Measurements from ENCODE around the gene KIF22. TPM values are rescaled to one million over a fixed set of nuclear protein-coding genes. Genes with fewer than 3 reads are reported as not detected.
"Not testable (repeated sequence)": the region's sequence is repeated elsewhere in the genome, so short reads cannot be mapped to it uniquely, and the experiment has no call there.

The KIF22 gene
- total and polyA plus RNA-seq, 3 experiments from 2014 or later, result 61.2 to 131 (median 118) TPM

- no peak overlapping the region for H3K27ac ChIP-seq (ENCODE audit: low read depth, low read length)
- ChIA-PET CTCF (no interaction called here), POLR2A (interaction anchor here (0.6 kb wide), 1 partner anchor 237 kb away, joined by 3 read pairs; no protein-coding TSS in a partner anchor)
- no peak overlapping the region for H3K27ac Mint-ChIP-seq
- no peaks in the 10 kb centered on the region for H3K9me3 Mint-ChIP-seq
- no peaks in the 10 kb centered on the region for H3K9me3 ChIP-seq (ENCODE audit: low read length)
- H3K36me3 Mint-ChIP-seq, result no peaks in the 10 kb centered on the region
- no peak for DNase-seq
- H3K4me1 ChIP-seq (ENCODE audit: insufficient read depth, low read length), result peaks cover 22% of the 10 kb centered on the region
- peaks cover 9 to 33% (median 19%) of the 10 kb centered on the region in 3 donors for H3K4me1 Mint-ChIP-seq
- no peaks in the 10 kb centered on the region for H3K27me3 Mint-ChIP-seq
- no peak overlapping the region for H3K4me3 Mint-ChIP-seq
- H3K4me3 ChIP-seq (ENCODE audit: low read length), result no peak overlapping the region
- no peaks in the 10 kb centered on the region for H3K36me3 ChIP-seq (ENCODE audit: insufficient read depth, low read length)
- H3K27me3 ChIP-seq (ENCODE audit: insufficient read depth, low read length, poor library complexity, severe bottlenecking), result no peaks in the 10 kb centered on the region
These were observed 32.5 kb upstream of the KIF22 start for GRCh38 chr16:29757950-29758466.

- H3K9me3 Mint-ChIP-seq, result no peaks in the 10 kb centered on the region
- CTCF ChIA-PET, result interaction anchor here (1.1 kb wide), 1 partner anchor 29 kb away, joined by 4 read pairs; the partner anchor contains the start of gene KIF22
- H3K27me3 Mint-ChIP-seq, result no peaks in the 10 kb centered on the region
- peaks cover 19% of the 10 kb centered on the region for H3K4me1 ChIP-seq (ENCODE audit: insufficient read depth, low read length)
- peaks cover 0 to 1% (median 0%) of the 10 kb centered on the region in 3 donors for H3K36me3 Mint-ChIP-seq
- H3K27ac Mint-ChIP-seq, result peak overlapping the region in 2 of 8 donors; percentile 33 to 65
- H3K9me3 ChIP-seq (ENCODE audit: low read length), result no peaks in the 10 kb centered on the region
- no peak for DNase-seq
- H3K27me3 ChIP-seq (ENCODE audit: insufficient read depth, low read length, poor library complexity, severe bottlenecking), result no peaks in the 10 kb centered on the region
- peaks cover 6 to 20% (median 10%) of the 10 kb centered on the region in 3 donors for H3K4me1 Mint-ChIP-seq
- no peak overlapping the region for H3K4me3 Mint-ChIP-seq
- H3K36me3 ChIP-seq (ENCODE audit: insufficient read depth, low read length), result no peaks in the 10 kb centered on the region
- POLR2A ChIA-PET, result interaction anchor here (0.5 kb wide), 1 partner anchor 101 kb away, joined by 3 read pairs; no protein-coding TSS in a partner anchor
- no peak overlapping the region for H3K27ac ChIP-seq (ENCODE audit: low read depth, low read length)
- H3K4me3 ChIP-seq (ENCODE audit: low read length), result no peak overlapping the region
These were observed 29.8 kb upstream of the KIF22 start for GRCh38 chr16:29760567-29761279.

- CTCF ChIA-PET, result interaction anchor here (1.0 to 1.1 kb wide), 2 partner anchors 29 to 47 kb away, joined by 4 read pairs; partner anchors contain the start of gene KIF22
- H3K36me3 Mint-ChIP-seq; H3K4me3 Mint-ChIP-seq; H3K27me3 Mint-ChIP-seq; H3K4me3 ChIP-seq (ENCODE audit: low read length); H3K27me3 ChIP-seq (ENCODE audit: insufficient read depth, low read length, poor library complexity, severe bottlenecking); H3K27ac Mint-ChIP-seq; H3K9me3 ChIP-seq (ENCODE audit: low read length); H3K27ac ChIP-seq (ENCODE audit: low read depth, low read length); H3K9me3 Mint-ChIP-seq; H3K36me3 ChIP-seq (ENCODE audit: insufficient read depth, low read length); POLR2A ChIA-PET: not testable (repeated sequence)
- peaks cover 19% of the 10 kb centered on the region for H3K4me1 ChIP-seq (ENCODE audit: insufficient read depth, low read length)
- DNase-seq, result peak in 1 of 5 donors; percentile 27
- H3K4me1 Mint-ChIP-seq, result peaks cover 6 to 20% (median 10%) of the 10 kb centered on the region in 3 donors
These were observed 29.3 kb upstream of the KIF22 start for GRCh38 chr16:29761280-29761651.

GRCh38 chr16:29761882-29762281, 28.7 kb upstream of the KIF22 start:
- no peak overlapping the region for H3K4me3 Mint-ChIP-seq
- H3K36me3 Mint-ChIP-seq, result peaks cover 0 to 1% (median 0%) of the 10 kb centered on the region in 3 donors
- Histone ChIP-seq H3K27ac (ENCODE audit: low read depth, low read length) (no peak overlapping the region), H3K4me1 (ENCODE audit: insufficient read depth, low read length) (peaks cover 17% of the 10 kb centered on the region), H3K36me3 (ENCODE audit: insufficient read depth, low read length) (no peaks in the 10 kb centered on the region), H3K27me3 (ENCODE audit: insufficient read depth, low read length, poor library complexity, severe bottlenecking) (no peaks in the 10 kb centered on the region), H3K9me3 (ENCODE audit: low read length) (no peaks in the 10 kb centered on the region), H3K4me3 (ENCODE audit: low read length) (no peak overlapping the region)
- H3K9me3 Mint-ChIP-seq, result no peaks in the 10 kb centered on the region
- DNase-seq, result peak in 1 of 5 donors; percentile 12
- H3K4me1 Mint-ChIP-seq, result peaks cover 4 to 15% (median 6%) of the 10 kb centered on the region in 3 donors
- POLR2A ChIA-PET, result no interaction called here
- H3K27me3 Mint-ChIP-seq, result no peaks in the 10 kb centered on the region
- H3K27ac Mint-ChIP-seq, result no peak overlapping the region
- CTCF ChIA-PET, result interaction anchor here (1.0 kb wide), 1 partner anchor 46 kb away, joined by 4 read pairs; no protein-coding TSS in a partner anchor

GRCh38 chr16:29763326-29763725, 27.2 kb upstream of the KIF22 start:
- Histone ChIP-seq H3K4me3 (ENCODE audit: low read length) (no peak overlapping the region), H3K9me3 (ENCODE audit: low read length) (no peaks in the 10 kb centered on the region), H3K27ac (ENCODE audit: low read depth, low read length) (no peak overlapping the region), H3K4me1 (ENCODE audit: insufficient read depth, low read length) (peaks cover 5% of the 10 kb centered on the region), H3K27me3 (ENCODE audit: insufficient read depth, low read length, poor library complexity, severe bottlenecking) (no peaks in the 10 kb centered on the region), H3K36me3 (ENCODE audit: insufficient read depth, low read length) (no peaks in the 10 kb centered on the region)
- Mint-ChIP-seq H3K9me3 (no peaks in the 10 kb centered on the region), H3K27me3 (no peaks in the 10 kb centered on the region), H3K4me3 (no peak overlapping the region), H3K27ac (no peak overlapping the region), H3K4me1 (peaks cover 5 to 10% (median 6%) of the 10 kb centered on the region in 3 donors), H3K36me3 (peaks cover 0 to 1% (median 0%) of the 10 kb centered on the region in 3 donors)
- CTCF ChIA-PET, result no interaction called here
- POLR2A ChIA-PET, result no interaction called here
- peak in 1 of 5 donors; percentile 9 for DNase-seq

GRCh38 chr16:29765167-29766032, 25.2 kb upstream of the KIF22 start:
- no peak overlapping the region for H3K4me3 Mint-ChIP-seq
- CTCF ChIA-PET, result interaction anchor here (0.8 to 1.5 kb wide), 4 partner anchors 13 to 25 kb away, joined by 3 read pairs; partner anchors contain the start of genes C16orf54 and KIF22
- H3K36me3 Mint-ChIP-seq, result peaks cover 0 to 2% (median 0%) of the 10 kb centered on the region in 3 donors
- no peak overlapping the region for H3K27ac ChIP-seq (ENCODE audit: low read depth, low read length)
- no peaks in the 10 kb centered on the region for H3K27me3 ChIP-seq (ENCODE audit: insufficient read depth, low read length, poor library complexity, severe bottlenecking)
- no peaks in the 10 kb centered on the region for H3K27me3 Mint-ChIP-seq
- peak in 1 of 5 donors; percentile 19 for DNase-seq
- peaks cover 5% of the 10 kb centered on the region for H3K4me1 ChIP-seq (ENCODE audit: insufficient read depth, low read length)
- no peaks in the 10 kb centered on the region for H3K9me3 ChIP-seq (ENCODE audit: low read length)
- POLR2A ChIA-PET, result no interaction called here
- H3K4me3 ChIP-seq (ENCODE audit: low read length), result no peak overlapping the region
- H3K4me1 Mint-ChIP-seq, result peaks cover 3 to 9% (median 7%) of the 10 kb centered on the region in 3 donors
- H3K9me3 Mint-ChIP-seq, result no peaks in the 10 kb centered on the region
- no peaks in the 10 kb centered on the region for H3K36me3 ChIP-seq (ENCODE audit: insufficient read depth, low read length)
- peak overlapping the region in 1 of 8 donors; percentile 70 for H3K27ac Mint-ChIP-seq

- DNase-seq, result peak in 1 of 5 donors; percentile 8
- Mint-ChIP-seq H3K4me1 (peaks cover 3 to 7% (median 4%) of the 10 kb centered on the region in 3 donors), H3K27ac (no peak overlapping the region), H3K27me3 (no peaks in the 10 kb centered on the region), H3K9me3 (no peaks in the 10 kb centered on the region), H3K36me3 (peaks cover 0 to 3% (median 0%) of the 10 kb centered on the region in 3 donors), H3K4me3 (no peak overlapping the region)
- no peaks in the 10 kb centered on the region for H3K27me3 ChIP-seq (ENCODE audit: insufficient read depth, low read length, poor library complexity, severe bottlenecking)
- H3K4me3 ChIP-seq (ENCODE audit: low read length), result no peak overlapping the region
- CTCF ChIA-PET, result interaction anchor here (1.1 to 1.4 kb wide), 3 partner anchors 11 to 24 kb away, joined by 3 read pairs; partner anchors contain the start of genes C16orf54 and KIF22
- H3K27ac ChIP-seq (ENCODE audit: low read depth, low read length), result no peak overlapping the region
- no peaks in the 10 kb centered on the region for H3K9me3 ChIP-seq (ENCODE audit: low read length)
- no peaks in the 10 kb centered on the region for H3K36me3 ChIP-seq (ENCODE audit: insufficient read depth, low read length)
- POLR2A ChIA-PET, result interaction anchor here (0.7 kb wide), 2 partner anchors 10 to 24 kb away, joined by 3 to 4 read pairs; no protein-coding TSS in a partner anchor
- peaks cover 5% of the 10 kb centered on the region for H3K4me1 ChIP-seq (ENCODE audit: insufficient read depth, low read length)
These were observed 24.0 kb upstream of the KIF22 start for GRCh38 chr16:29766571-29766970.
